GM12878 (cell line): ENCODE measurements around the gene PIGS. TPM values are rescaled to one million over a fixed set of nuclear protein-coding genes. Genes with fewer than 3 reads are reported as not detected.

Experiments used
- ATAC-seq: fragments of 200-7000 bp; cut with Tn5 transposase; 3 replicates; pipeline ENCODE4 v1.9.1; 2020; ENCODE audit warnings: mild to moderate bottlenecking, moderate library complexity
- BruUV-seq: library from RNA; stranded (reverse); fragments of 400-500 nt; replicated peaks from 2 replicates; lab custom pipeline; 2021; lab: Mats Ljungman, UMichigan
- CTCF ChIA-PET: fragments of 300-600 bp; sonication (Branson Sonifier 250); formaldehyde crosslinking; extraction: SDS; loops from one replicate; lab custom pipeline; 2021; ENCODE audit warnings: inconsistent platforms; lab: Yijun Ruan, JAX
- POLR2A ChIA-PET: fragments of 350-600 bp; formaldehyde crosslinking; extraction: SDS; loops from one replicate; lab custom pipeline; 2021; ENCODE audit warnings: inconsistent platforms; lab: Charles Lee
- RAD21 ChIA-PET: fragments of 300-600 bp; sonication (Branson Sonifier 250); formaldehyde crosslinking; loops from one replicate; lab custom pipeline; 2023; ENCODE audit warnings: antibody characterized with exemption; ENCODE audit not compliant: unreplicated experiment; lab: Charles Lee
- SMC1A ChIA-PET: fragments of 300-600 bp; sonication (Branson Sonifier 250); formaldehyde crosslinking; loops from one replicate; lab custom pipeline; 2023; ENCODE audit not compliant: unreplicated experiment, uncharacterized antibody; lab: Charles Lee
- DNase-seq: peaks from one replicate; pipeline ENCODE4 v3.0.0-alpha.2; 2011; ENCODE audit warnings: low read depth, low spot score
- FAIRE-seq: peaks from 3 replicates; lab custom pipeline; 2011; peaks lifted over from hg19 to GRCh38; lab: Jason Lieb, UNC
- H2AFZ ChIP-seq: 2 replicates; pipeline ENCODE4 v1.6.0; 2011; ENCODE audit warnings: low read depth, low read length, control low read depth; ENCODE audit not compliant: control insufficient read depth
- H3K27ac ChIP-seq: 2 replicates; pipeline ENCODE4 v1.5.1; 2011; ENCODE audit warnings: control low read depth; ENCODE audit not compliant: control insufficient read depth, insufficient read depth
- H3K27me3 ChIP-seq, 2 experiments: replicated peaks in 1 of 2; 2 replicates each; pipeline versions ENCODE4 v1.6.0 to v1.6.1; 2011; ENCODE audit warnings: low read length in 1 of 2; ENCODE audit not compliant: control insufficient read depth in 2 of 2, insufficient read depth in 2 of 2
- H3K36me3 ChIP-seq, 2 experiments: 2 replicates each; pipeline ENCODE4 v1.5.1; 2011; ENCODE audit warnings: low read length in 1 of 2; ENCODE audit not compliant: control insufficient read depth in 2 of 2, insufficient read depth in 2 of 2
- H3K4me1 ChIP-seq: 2 replicates; pipeline ENCODE4 v1.6.1; 2011; ENCODE audit warnings: mild to moderate bottlenecking, low read length, moderate library complexity, mixed read lengths; ENCODE audit not compliant: control insufficient read depth, insufficient read depth
- H3K4me2 ChIP-seq: 2 replicates; pipeline ENCODE4 v1.6.0; 2011; ENCODE audit warnings: control low read depth; ENCODE audit not compliant: control insufficient read depth, insufficient read depth
- H3K4me3 ChIP-seq: fragments of 200-600 bp; sonication (generic); 2 replicates; pipeline ENCODE4 v1.5.1; 2016
- H3K79me2 ChIP-seq: 2 replicates; pipeline ENCODE4 v1.6.0; 2011; ENCODE audit warnings: low read length; ENCODE audit not compliant: control insufficient read depth, insufficient read depth
- H3K9ac ChIP-seq: 2 replicates; pipeline ENCODE4 v1.8.0; 2011; ENCODE audit warnings: low read length, control low read depth, mixed read lengths; ENCODE audit not compliant: control insufficient read depth, insufficient read depth
- H3K9me3 ChIP-seq: replicated peaks from 3 replicates; pipeline ENCODE4 v1.5.1; 2011; ENCODE audit warnings: mild to moderate bottlenecking, low read length; ENCODE audit not compliant: control insufficient read depth, insufficient read depth
- H4K20me1 ChIP-seq: 2 replicates; pipeline ENCODE4 v1.6.0; 2011; ENCODE audit not compliant: control insufficient read depth, insufficient read depth
- BCL11A ChIP-seq: IDR thresholded peaks from 2 replicates; pipeline ENCODE4 v1.6.1; 2011; ENCODE audit warnings: low read depth, low read length
- DPF2 ChIP-seq: fragments of 450-650 bp; IDR thresholded peaks from 2 replicates; pipeline ENCODE4 v1.6.1; 2017; ENCODE audit warnings: mild to moderate bottlenecking
- ESRRA ChIP-seq: IDR thresholded peaks from 2 replicates; pipeline ENCODE4 v1.6.1; 2012; ENCODE audit warnings: mild to moderate bottlenecking, low read length, improper control_type of control experiment
- GABPA ChIP-seq: IDR thresholded peaks from 2 replicates; pipeline ENCODE4 v1.6.1; 2014; ENCODE audit warnings: antibody characterized with exemption, low read depth, mild to moderate bottlenecking, inconsistent platforms
- KLF5 ChIP-seq: fragments of 450-650 bp; IDR thresholded peaks from 2 replicates; pipeline ENCODE4 v1.6.1; 2014; ENCODE audit warnings: mild to moderate bottlenecking; ENCODE audit not compliant: partially characterized antibody
- PKNOX1 ChIP-seq: fragments of 450-650 bp; IDR thresholded peaks from 2 replicates; pipeline ENCODE4 v1.6.1; 2016; ENCODE audit warnings: mild to moderate bottlenecking
- RB1 ChIP-seq: fragments of 450-650 bp; formaldehyde crosslinking; IDR thresholded peaks from 2 replicates; pipeline ENCODE4 v1.6.1; 2017; ENCODE audit warnings: mild to moderate bottlenecking, borderline replicate concordance
- RBBP5 ChIP-seq: fragments of 200-600 bp; sonication (generic); conservative IDR thresholded peaks from 2 replicates; pipeline ENCODE4 v1.6.1; 2016
- SKIL ChIP-seq: fragments of 450-650 bp; IDR thresholded peaks from 2 replicates; pipeline ENCODE4 v1.6.1; 2017; ENCODE audit warnings: mild to moderate bottlenecking, low read depth, inconsistent platforms; ENCODE audit not compliant: poor library complexity, severe bottlenecking
- SREBF1 ChIP-seq: IDR thresholded peaks from 2 replicates; pipeline ENCODE4 v1.6.1; 2012; ENCODE audit warnings: mild to moderate bottlenecking, low read length
- SREBF2 ChIP-seq: IDR thresholded peaks from 2 replicates; pipeline ENCODE4 v1.6.1; 2012; ENCODE audit warnings: mild to moderate bottlenecking, low read length
- SRF ChIP-seq, 2 experiments: IDR thresholded peaks; 2 replicates each; pipeline ENCODE4 v1.6.1; 2011; ENCODE audit warnings: low read depth in 2 of 2, low read length in 2 of 2, mild to moderate bottlenecking in 1 of 2, moderate library complexity in 1 of 2
- ZSCAN29 ChIP-seq: fragments of 450-650 bp; IDR thresholded peaks from 2 replicates; pipeline ENCODE4 v1.6.1; 2017; ENCODE audit warnings: mild to moderate bottlenecking, moderate library complexity
- WGBS: methylation state at CpG from one replicate; pipeline ENCODE4 v1.1.6; 2016; ENCODE audit warnings: low lambda C conversion rate; ENCODE audit not compliant: insufficient replicate concordance, insufficient coverage; ENCODE audit errors: missing lambda C conversion rate; 5-methylcytosine and 5-hydroxymethylcytosine counted together
- in situ Hi-C: fragments of 300-500 bp; cut with MboI; formaldehyde crosslinking; loops from 9 replicates; pipeline ENCODE4 v1.14.3; 2018; ENCODE audit warnings: mixed read lengths
- intact Hi-C: fragments of 100-400 bp; cut with micrococcal nuclease; formaldehyde crosslinking; loops from one replicate; pipeline ENCODE4 v1.14.2; 2022; ENCODE audit not compliant: unreplicated experiment
- polyA plus RNA-seq, 11 experiments: library from polyadenylated mRNA; depleted of rRNA in 4 of 11; unstranded in 6 of 11; stranded (reverse) in 5 of 11; fragments of >200 nt; fragmentation: Nextera tagmentation in 4 of 11; fragmentation: Illumina TruSeq in 1 of 11; extraction: Ambion mirVana in 4 of 11; extraction: Trizol in 1 of 11; gene quantifications; 1 replicate in 1 of 11; 2 replicates in 10 of 11; pipeline versions ENCODE4 v1.2.1 to v1.2.3, GENCODE V29; 2011 to 2016; ENCODE audit warnings: inconsistent platforms in 2 of 11, missing spikeins in 2 of 11, low read depth in 1 of 11
- total RNA-seq, 4 experiments: library from RNA; depleted of rRNA in 3 of 4; stranded (reverse); fragments of >200 nt in 3 of 4; fragmentation: Illumina TruSeq in 1 of 4; extraction: Trizol in 1 of 4; gene quantifications; 2 replicates each; pipeline versions ENCODE4 v1.2.1 to v1.2.3, GENCODE V29; 2013 to 2021

Gene PIGS
- total and polyA plus RNA-seq, 10 of the 15 experiments (the other 5 are each of a cell fraction or from before 2014, with no cell fraction given), result 27.5 to 73.7 (median 50.7) TPM

GRCh38 chr17:28541439-28541838 lies 29.9 kb downstream of the PIGS start:
- CTCF ChIA-PET, result interaction anchor here (0.6 to 13.9 kb wide), 14 partner anchors 8 to 1292 kb away, joined by 3 to 316 read pairs (median 4); no protein-coding TSS in a partner anchor

More at GRCh38 chr17:28541439-28541838, 29.9 kb downstream of the PIGS start:
- ChIA-PET RAD21 (interaction anchor here (0.7 to 2.0 kb wide), 5 partner anchors 40 to 1120 kb away, joined by 3 to 26 read pairs (median 4); no protein-coding TSS in a partner anchor), SMC1A (interaction anchor here (0.8 to 2.6 kb wide), 7 partner anchors 10 to 723 kb away, joined by 6 to 32 read pairs (median 10); no protein-coding TSS in a partner anchor), POLR2A (interaction anchor here (0.6 to 1.0 kb wide), 2 partner anchors 47 to 370 kb away, joined by 3 to 10 read pairs; no protein-coding TSS in a partner anchor)
- no peaks in the 10 kb centered on the region; the same call in 1 of the 2 replicates for H3K4me1 ChIP-seq
- intact Hi-C loops, result loop anchor here (5.0 to 10.0 kb wide), 3 partner anchors 97 to 167 kb away; partner anchors contain the start of genes SARM1 and VTN
- no peak overlapping the region for H3K9ac ChIP-seq
- H3K9me3 ChIP-seq, result no peaks in the 10 kb centered on the region
- no peak for DNase-seq
- ATAC-seq, result no peak
- no peaks in the 10 kb centered on the region for H3K36me3 ChIP-seq
- no peak overlapping the region for H3K27ac ChIP-seq
- H3K79me2 ChIP-seq, result no peaks in the 10 kb centered on the region
- in situ Hi-C loops, result loop anchor here (10.0 kb wide), 1 partner anchor 167 kb away; the partner anchor contains the start of genes SARM1 and VTN
- H3K27me3 ChIP-seq, result no peaks in the 10 kb centered on the region
- TF ChIP-seq SREBF1, result no peak
- TF ChIP-seq SKIL, result no peak
- TF ChIP-seq SREBF2, result no peak
- TF ChIP-seq RBBP5, result no peak
- TF ChIP-seq GABPA, result no peak
- TF ChIP-seq DPF2, result no peak
- TF ChIP-seq BCL11A, result no peak
- no peak for TF ChIP-seq SRF (IDR thresholded peaks at IDR 0.05; ENCODE audit: low read depth in 2 of 2, low read length in 2 of 2)
- no peak for TF ChIP-seq ESRRA
- no peak for TF ChIP-seq PKNOX1
- TF ChIP-seq RB1, result no peak
- no peak for TF ChIP-seq ZSCAN29
- no peak for TF ChIP-seq KLF5
- H2AFZ ChIP-seq, result no peak overlapping the region
- BruUV-seq, result no TSS peak
- H3K4me3 ChIP-seq, result no peak overlapping the region
- WGBS, result 96% methylated on average over 4 of the region's 4 CpGs
- H3K4me2 ChIP-seq, result no peak overlapping the region
- FAIRE-seq, result no peak
- H4K20me1 ChIP-seq, result no peaks in the 10 kb centered on the region
